Esophagus squamous epithelium (tissue), 5 donors: ENCODE measurements around the gene MINK1. TPM values are rescaled to one million over a fixed set of nuclear protein-coding genes. Genes with fewer than 3 reads are reported as not detected.

Source experiments
- DNase-seq: peaks from one replicate; lab custom pipeline; 2025; lab: John Stamatoyannopoulos, UW
- H3K27ac ChIP-seq, 4 donors: fragments of 200-600 bp; sonication (generic); one replicate each; pipeline ENCODE4 v1.5.1; 2016 to 2019; ENCODE audit warnings: mild to moderate bottlenecking in 1 of 4
- H3K27me3 ChIP-seq, 4 donors: fragments of 200-600 bp; sonication (generic); 1 replicate in 3 of 4; 2 replicates in 1 of 4; pipeline versions ENCODE4 v1.5.1 to v1.6.0; 2017 to 2021; ENCODE audit warnings: antibody characterized with exemption in 1 of 4
- H3K36me3 ChIP-seq, 3 donors: fragments of 200-600 bp; sonication (generic); one replicate each; pipeline ENCODE4 v1.5.1; 2016 to 2019
- H3K4me1 ChIP-seq, 3 donors: fragments of 200-600 bp; sonication (generic); one replicate each; pipeline ENCODE4 v1.5.1; 2017 to 2019
- H3K4me3 ChIP-seq, 4 donors: fragments of 200-600 bp; sonication (generic); 1 replicate in 3 of 4; 2 replicates in 1 of 4; pipeline ENCODE4 v1.5.1; 2016 to 2019; ENCODE audit warnings: mild to moderate bottlenecking in 2 of 4, moderate library complexity in 1 of 4
- H3K9me3 ChIP-seq, 3 donors: fragments of 200-600 bp; sonication (generic); one replicate each; pipeline ENCODE4 v1.5.1; 2016 to 2019
- POLR2A ChIP-seq, 4 donors: fragments of 450-650 bp; IDR thresholded peaks; one replicate each; pipeline ENCODE4 v1.6.1; 2017; ENCODE audit warnings: antibody characterized with exemption in 4 of 4, mild to moderate bottlenecking in 4 of 4, moderate library complexity in 3 of 4
- WGBS, 2 donors: methylation state at CpG; one replicate each; pipeline ENCODE4 v1.1.5; 2018; 5-methylcytosine and 5-hydroxymethylcytosine counted together
- intact Hi-C: fragments of 100-400 bp; cut with DNase I; formaldehyde crosslinking; loops from one replicate; pipeline ENCODE4 v1.15.0; 2022
- total RNA-seq, 4 donors: library from RNA; depleted of rRNA; stranded (reverse); fragments of >200 nt; gene quantifications; one replicate each; pipeline ENCODE4 v1.1.0, GENCODE V29; 2016
- TF ChIP-seq, protein P1 (sequence below), 6 experiments: fragments of 450-650 bp in 4 of 6; fragments of 200-600 bp in 2 of 6; sonication (generic) in 2 of 6; IDR thresholded peaks; one replicate each; pipeline ENCODE4 v1.5.1; 2016 to 2019; ENCODE audit warnings: antibody characterized with exemption in 6 of 6, mild to moderate bottlenecking in 4 of 6, moderate library complexity in 4 of 6
- donor health status: DM: yes; HTN: yes; CAD: no.

MINK1 gene
- total RNA-seq, 4 donors from 2014 or later: 50.1 to 156 (median 117) TPM

DNA sequence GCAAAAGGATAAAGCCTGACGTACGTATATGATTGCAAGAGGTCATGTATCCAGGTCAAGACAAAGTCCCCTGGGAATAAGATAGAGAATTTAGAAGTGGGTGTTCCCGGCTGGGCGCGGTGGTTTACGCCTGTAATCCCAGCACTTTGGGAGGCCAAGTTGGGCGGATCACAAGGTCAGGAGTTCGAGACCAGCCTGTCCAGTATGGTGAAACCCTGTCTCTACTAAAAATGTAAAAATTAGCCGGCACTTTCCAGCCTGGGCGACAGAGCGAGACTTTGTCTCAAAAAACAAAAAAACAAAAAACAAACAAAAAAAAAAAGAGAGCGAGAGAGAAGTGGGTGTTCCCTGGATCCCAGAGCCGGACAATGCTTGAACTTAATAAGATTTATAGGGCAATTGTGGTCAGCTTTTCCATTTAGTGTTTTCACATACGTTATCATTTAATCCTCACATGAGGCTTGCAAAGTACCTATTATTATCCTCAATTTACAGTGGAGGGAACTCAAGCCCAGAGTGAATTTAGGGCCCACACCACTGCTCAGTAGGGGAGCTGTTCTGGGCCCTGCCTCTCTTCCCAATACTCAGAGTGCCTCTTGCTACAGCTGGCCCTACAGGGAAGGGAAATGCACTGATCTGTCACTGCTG is 44.9 kb upstream of the MINK1 start:
- Histone ChIP-seq H3K27ac (peak overlapping the region in 3 of 4 donors; percentile 95 to 97 (median 96)), H3K4me3 (peak overlapping the region in 3 of 4 donors; percentile 44 to 89 (median 62)), H3K9me3 (no peaks in the 10 kb centered on the region), H3K4me1 (peaks cover 21 to 58% (median 32%) of the 10 kb centered on the region in 3 donors), H3K36me3 (no peaks in the 10 kb centered on the region), H3K27me3 (peaks cover 0 to 32% (median 0%) of the 10 kb centered on the region in 4 donors)
- no peak for TF ChIP-seq POLR2A (IDR thresholded peaks at IDR 0.05)
- TF ChIP-seq, protein P1, sequence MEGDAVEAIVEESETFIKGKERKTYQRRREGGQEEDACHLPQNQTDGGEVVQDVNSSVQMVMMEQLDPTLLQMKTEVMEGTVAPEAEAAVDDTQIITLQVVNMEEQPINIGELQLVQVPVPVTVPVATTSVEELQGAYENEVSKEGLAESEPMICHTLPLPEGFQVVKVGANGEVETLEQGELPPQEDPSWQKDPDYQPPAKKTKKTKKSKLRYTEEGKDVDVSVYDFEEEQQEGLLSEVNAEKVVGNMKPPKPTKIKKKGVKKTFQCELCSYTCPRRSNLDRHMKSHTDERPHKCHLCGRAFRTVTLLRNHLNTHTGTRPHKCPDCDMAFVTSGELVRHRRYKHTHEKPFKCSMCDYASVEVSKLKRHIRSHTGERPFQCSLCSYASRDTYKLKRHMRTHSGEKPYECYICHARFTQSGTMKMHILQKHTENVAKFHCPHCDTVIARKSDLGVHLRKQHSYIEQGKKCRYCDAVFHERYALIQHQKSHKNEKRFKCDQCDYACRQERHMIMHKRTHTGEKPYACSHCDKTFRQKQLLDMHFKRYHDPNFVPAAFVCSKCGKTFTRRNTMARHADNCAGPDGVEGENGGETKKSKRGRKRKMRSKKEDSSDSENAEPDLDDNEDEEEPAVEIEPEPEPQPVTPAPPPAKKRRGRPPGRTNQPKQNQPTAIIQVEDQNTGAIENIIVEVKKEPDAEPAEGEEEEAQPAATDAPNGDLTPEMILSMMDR (IDR thresholded peaks at IDR 0.05): peak in 1 of 6 experiments; percentile 17
- intact Hi-C loops: loop anchor here (5.0 kb wide), 2 partner anchors 51 to 99 kb away; partner anchors contain the start of genes CXCL16 and ZMYND15
- 71 to 84% methylated on average over 14 of the region's 14 CpGs for WGBS, 2 donors
- DNase-seq: no peak

- no peaks in the 10 kb centered on the region for H3K36me3 ChIP-seq
- peaks cover 21 to 58% (median 32%) of the 10 kb centered on the region in 3 donors for H3K4me1 ChIP-seq
- DNase-seq: no peak
- WGBS, 2 donors: 8 to 37% methylated on average over 5 to 12 of the region's 62 CpGs
- no peak for TF ChIP-seq POLR2A (IDR thresholded peaks at IDR 0.05)
- TF ChIP-seq, protein P1 (IDR thresholded peaks at IDR 0.05): no peak
- peak within 1 kb of the TSS; percentile 95 to 99 (median 96) for H3K27ac ChIP-seq
- peaks cover 0 to 24% (median 0%) of the 10 kb centered on the region in 4 donors for H3K27me3 ChIP-seq
- H3K9me3 ChIP-seq: no peaks in the 10 kb centered on the region
- H3K4me3 ChIP-seq: peak within 1 kb of the TSS; percentile 44 to 89 (median 67)
- intact Hi-C loops: loop anchor here (5.0 kb wide), 2 partner anchors 52 to 98 kb away; partner anchors contain the start of genes CXCL16 and ZMYND15
These were observed 44.1 kb upstream of the MINK1 start, which contains the start of gene GLTPD2 for GRCh38 chr17:4788807-4789700. Gene GLTPD2 (plus strand): TSS chr17:4788964. CDS start chr17:4789012, 48 bp downstream.

- Histone ChIP-seq H3K27me3 (peaks cover 0 to 18% (median 0%) of the 10 kb centered on the region in 4 donors), H3K4me1 (peaks cover 21 to 58% (median 32%) of the 10 kb centered on the region in 3 donors), H3K4me3 (peak overlapping the region; percentile 44 to 89 (median 67)), H3K27ac (peak overlapping the region; percentile 95 to 99 (median 96)), H3K36me3 (no peaks in the 10 kb centered on the region), H3K9me3 (no peaks in the 10 kb centered on the region)
- DNase-seq: no peak
- TF ChIP-seq, protein P1 (IDR thresholded peaks at IDR 0.05): no peak
- no peak for TF ChIP-seq POLR2A (IDR thresholded peaks at IDR 0.05)
- WGBS, 2 donors: no CpG with 5 or more reads among the region's 25 CpGs
- intact Hi-C loops: loop anchor here (5.0 kb wide), 2 partner anchors 52 to 98 kb away; partner anchors contain the start of genes CXCL16 and ZMYND15
These were observed 43.5 kb upstream of the MINK1 start for GRCh38 chr17:4789701-4789950.

DNA sequence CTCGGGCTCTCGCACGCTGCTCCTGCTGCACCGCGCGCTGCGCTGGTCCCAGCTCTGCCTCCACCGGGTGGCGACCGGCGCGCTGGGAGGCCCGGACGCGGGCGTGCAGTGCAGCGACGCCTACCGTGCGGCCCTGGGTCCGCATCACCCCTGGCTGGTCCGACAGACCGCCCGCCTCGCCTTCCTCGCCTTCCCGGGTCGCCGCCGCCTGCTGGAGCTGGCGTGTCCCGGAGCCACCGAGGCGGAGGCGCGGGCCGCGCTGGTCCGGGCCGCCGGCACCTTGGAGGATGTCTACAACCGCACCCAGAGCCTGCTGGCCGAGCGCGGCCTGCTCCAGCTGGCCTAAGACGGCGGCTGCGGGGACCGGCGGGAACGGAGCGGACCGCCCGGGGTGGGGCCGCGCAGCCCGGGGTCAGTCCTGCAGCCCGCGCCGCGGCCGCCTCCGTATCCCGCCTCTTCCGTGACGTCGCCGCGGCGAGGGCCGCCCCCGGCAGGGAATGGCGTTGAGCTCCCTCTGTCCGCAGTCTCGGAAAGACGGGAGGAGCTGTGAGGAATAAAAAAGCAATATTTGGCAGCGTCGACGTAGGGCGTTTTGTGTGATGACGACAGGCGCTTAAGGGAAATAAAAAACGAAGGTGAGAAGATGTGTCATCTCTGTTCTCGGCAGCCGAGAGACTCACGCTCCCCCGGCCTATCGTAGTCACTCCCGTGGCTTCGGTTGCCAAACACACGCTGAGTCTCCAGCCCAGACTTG is 43.0 kb upstream of the MINK1 start:
- Histone ChIP-seq H3K27ac (peak overlapping the region; percentile 95 to 99 (median 96)), H3K27me3 (peaks cover 0 to 13% (median 0%) of the 10 kb centered on the region in 4 donors), H3K9me3 (no peaks in the 10 kb centered on the region), H3K4me3 (peak overlapping the region; percentile 44 to 89 (median 67)), H3K36me3 (no peaks in the 10 kb centered on the region), H3K4me1 (peaks cover 21 to 56% (median 32%) of the 10 kb centered on the region in 3 donors)
- DNase-seq: peak; percentile 24
- TF ChIP-seq POLR2A (IDR thresholded peaks at IDR 0.05): peak in 3 of 4 donors; percentile 52 to 90 (median 89)
- TF ChIP-seq, protein P1 (IDR thresholded peaks at IDR 0.05): peak; percentile 68 to 94 (median 84)
- 0 to 1% methylated on average over 11 to 14 of the region's 91 CpGs for WGBS, 2 donors
- intact Hi-C loops: loop anchor here (5.0 kb wide), 2 partner anchors 53 to 97 kb away; partner anchors contain the start of genes CXCL16 and ZMYND15
